UCSD-AML1 (cell line): ENCODE measurements around the gene DMTF1.

Experiments
- DNase-seq: peaks from one replicate; lab custom pipeline; 2025; ENCODE audit not compliant: unreplicated experiment; lab: John Stamatoyannopoulos, UW

The DMTF1 gene

DNA sequence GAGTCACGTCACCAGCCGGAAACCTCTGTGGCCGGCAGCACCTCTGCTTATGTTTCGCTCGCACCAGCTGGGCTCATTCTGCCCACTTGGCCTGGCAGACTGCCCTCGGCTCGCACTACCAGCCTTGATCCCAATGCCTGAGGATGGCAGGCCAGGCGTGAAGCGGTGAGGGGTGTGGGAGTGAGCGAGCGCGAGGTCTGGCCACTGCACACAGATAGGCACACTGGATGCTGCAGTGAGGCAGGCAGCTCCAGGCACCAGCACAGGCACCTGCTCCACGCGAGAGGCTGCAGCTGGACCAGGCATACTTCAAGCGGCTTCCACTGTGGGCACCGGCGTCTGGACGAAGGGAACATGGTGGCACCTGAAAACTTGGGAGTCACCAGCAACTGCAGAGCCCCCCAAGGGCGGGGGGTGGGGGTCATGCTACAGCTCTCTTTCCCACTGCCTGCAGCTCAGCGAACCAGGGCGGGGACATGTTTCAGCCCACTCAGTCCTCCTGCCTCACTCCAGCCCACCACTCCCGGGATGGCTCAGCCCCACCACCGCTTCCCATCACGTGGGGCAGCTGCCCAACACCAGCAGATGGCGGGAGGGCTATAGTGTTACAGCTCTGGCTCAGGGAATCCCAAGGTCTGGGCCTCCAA is 5.4 kb upstream of the DMTF1 start:
- DNase-seq: no peak

DNA sequence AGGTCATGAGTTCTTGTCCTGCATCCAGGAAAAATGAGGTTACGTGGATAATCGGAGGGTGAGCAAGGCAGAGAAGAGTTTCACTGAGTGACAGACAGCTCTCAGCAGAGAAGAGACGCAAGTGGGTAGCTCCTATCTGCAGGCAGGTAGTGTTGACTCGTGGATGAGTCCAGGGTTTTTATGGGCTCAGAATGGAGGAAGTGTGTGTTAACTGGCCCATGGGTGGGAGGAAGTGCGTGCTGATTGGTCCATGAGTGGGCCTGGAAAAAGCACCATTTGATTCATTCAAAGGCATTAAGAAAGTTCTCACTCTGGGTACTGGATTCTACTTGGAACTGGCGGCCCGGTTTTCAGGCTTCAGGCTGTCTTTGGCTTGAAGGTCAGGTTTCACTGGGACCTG is 4.8 kb upstream of the DMTF1 start:
- DNase-seq: no peak

DNA sequence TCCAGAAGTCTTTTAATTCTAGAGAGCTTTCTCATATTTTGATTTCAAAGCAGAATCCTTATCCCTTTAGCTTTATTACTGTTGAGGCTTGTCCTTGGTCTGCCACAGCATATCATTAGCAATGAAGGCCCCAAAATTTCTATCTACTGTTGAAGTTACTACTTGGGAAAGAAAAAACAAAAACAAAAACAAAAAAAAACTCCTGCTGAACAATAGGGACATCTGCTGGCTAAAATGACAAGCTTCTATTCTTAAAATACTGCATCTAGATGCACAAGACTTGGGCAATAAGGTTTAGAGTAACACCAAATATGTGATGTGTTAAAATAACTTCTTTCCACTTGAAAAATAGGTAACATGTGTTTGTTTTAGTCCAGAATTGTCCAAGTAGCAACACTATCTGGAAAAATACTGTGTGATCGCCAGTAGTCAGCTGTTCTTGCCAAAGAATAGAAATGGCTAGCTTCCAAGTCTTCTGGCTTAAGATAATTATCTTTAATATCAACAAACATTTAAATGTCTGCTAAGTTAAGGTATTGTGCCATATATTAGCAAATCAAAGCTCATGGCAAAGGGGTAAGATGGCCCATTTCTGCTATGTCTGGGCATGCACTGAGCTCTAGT is 3.8 kb upstream of the DMTF1 start:
- DNase-seq: no peak

DNA sequence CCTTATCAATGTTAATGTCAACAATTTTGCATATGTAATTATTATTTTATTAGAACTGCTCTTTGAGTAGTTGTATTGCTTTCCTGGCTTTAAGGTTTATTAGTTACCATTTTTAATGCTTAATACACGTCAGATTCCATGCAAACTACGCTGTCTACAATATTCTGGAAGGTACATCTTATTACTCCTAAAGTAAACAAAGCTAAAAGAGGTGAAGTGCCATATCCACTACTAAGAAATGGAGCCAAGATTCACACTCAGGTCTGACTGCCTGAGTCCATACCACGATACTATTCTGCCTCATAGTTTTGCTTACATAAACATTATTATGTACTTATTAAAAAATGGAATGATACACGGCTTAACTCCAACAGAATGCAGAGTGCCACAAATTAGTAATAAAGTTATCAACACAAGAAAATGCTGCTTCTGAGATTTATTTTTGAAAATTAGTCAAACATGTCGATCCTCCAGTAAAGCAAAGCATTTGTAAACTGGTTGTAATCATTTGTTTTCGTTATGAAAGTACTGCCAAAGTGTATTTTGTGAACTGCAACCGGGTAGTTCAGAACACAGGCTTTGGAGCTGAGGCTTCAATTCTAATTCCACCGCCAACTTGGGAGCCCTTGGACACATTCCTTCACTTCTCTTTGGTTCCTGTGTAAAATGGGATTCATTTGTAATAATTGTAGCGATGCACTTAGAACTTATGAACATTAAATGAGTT is 1.1 kb upstream of the DMTF1 start:
- DNase-seq: no peak

DNA sequence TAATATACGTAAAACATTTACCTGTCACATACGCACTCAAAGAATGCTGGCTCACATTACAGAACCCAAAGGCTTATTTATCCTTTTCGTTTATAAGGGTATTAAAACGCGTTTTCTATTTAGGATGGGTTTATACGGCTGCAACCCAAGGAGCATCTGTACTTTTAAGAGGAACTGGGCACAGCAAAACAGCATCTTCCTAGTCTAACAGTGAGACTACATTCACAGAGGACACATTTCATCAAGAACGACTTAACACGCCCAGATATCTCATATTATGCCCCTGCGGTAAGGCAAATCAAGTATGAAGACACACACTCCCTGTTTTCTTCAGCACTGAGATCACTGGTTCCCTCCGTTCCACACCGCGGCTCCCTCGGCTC is 533 bp upstream of the DMTF1 start:
- DNase-seq: no peak

DNA sequence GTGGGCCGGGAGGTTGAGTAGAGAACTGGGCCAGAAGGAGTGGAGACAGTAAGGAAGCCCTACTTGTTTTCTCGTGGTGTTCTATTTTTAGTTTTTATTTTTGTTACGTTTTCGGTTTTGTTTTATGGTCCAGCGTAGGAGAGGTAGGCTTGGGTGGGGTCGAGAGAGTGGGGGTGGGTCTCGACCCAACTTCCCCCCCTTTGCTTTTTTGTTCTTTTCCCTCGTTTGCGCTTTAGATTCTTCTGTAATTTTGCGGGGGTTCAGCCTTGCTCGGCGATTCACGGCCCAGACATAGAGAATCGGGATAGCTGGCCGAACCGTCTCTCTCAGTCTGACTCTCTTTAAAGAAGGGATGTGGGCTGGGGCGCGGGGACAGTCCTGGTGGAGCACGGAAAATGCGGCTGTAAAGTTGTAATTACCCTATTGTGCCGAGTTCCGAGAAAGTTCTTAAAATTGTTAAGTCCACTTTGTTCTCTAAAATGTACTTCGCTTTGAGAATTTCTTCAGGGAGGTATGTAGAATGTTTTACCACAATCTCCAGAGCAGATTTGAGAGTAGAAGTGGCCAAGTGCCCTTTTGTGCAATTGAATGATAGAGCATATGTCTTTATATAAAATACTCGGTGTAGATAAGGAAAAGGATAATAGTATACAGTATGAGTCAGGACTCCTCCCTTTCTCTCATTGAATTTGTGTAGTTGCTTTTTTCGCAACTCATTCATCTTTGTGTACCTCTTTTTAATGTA is 816 bp downstream of the DMTF1 start:
- DNase-seq: peak; percentile 17

DNA sequence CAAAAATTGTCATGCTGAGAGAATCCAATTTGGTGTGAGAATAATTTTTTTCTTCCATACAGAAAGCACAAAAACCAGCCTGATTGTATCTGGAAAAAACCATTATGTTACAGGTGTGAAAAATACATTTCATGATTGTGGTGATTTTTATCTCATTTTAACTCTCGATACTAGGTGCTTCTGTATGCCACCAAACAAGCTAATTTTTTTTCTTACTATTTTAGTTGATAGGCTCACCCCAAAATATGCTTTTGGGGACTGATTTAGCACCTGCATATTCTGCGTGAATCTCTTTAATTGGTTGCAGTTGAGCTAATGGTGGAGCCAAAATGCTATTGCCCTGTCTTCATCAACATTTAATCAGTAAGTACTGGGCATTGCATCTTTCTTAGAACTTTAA is 1.9 kb downstream of the DMTF1 start:
- no peak for DNase-seq

DNA sequence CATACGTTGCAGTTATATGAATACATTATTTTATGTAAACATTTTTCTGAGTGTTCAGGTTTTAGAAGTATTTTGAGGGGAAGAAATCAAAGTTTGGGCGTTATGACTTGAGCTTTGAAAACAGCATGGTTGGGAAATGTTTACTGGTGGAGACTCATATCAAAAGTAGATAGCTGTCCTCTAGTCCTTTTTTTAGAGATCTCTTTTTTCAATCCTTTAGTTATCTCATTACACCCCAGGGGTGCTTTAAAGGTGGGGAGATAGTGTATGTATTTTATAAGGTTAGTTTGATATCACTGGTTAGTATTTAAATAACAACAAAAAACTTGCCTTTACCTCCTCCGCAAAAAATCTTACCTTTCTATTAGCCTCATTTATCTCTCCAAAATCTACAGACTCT is 2.3 kb downstream of the DMTF1 start:
- no peak for DNase-seq

DNA sequence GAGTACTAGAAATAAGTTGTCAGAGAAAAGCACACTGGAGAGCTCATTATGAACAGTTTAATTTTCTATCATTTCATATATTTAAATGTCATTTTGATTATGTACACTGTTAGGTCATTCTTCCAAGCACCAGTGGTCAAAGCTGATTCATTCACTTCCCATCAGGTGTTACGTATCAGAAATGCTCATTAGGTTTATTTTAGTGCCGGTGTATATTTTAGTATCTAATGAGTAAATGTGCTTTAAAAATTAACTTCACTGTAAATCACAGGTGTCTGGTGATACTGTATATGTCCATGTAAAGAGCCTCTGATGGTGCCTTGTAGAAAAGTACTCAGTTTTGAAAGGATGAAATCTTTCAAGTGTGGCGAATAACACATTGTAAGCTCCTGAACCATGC is 3.5 kb downstream of the DMTF1 start:
- DNase-seq: no peak

DNA sequence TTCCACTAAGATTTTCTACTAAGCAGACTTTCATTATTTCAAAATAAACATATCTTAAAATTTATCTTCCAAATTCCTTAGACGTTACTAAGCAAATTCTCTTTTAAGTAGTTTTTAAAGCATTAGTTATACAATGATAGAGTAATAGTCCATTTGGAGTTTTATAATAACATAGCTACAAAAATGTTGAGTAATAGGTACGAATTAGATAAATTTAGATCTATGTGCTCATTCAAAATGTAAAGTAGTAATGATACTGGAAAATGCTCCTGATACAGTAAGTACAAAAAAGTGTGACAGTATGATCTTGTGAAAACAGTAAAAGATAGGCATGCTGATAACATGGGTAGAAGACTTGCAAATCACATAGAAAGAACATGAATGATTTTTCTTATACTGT is 4.5 kb downstream of the DMTF1 start:
- no peak for DNase-seq

DNA sequence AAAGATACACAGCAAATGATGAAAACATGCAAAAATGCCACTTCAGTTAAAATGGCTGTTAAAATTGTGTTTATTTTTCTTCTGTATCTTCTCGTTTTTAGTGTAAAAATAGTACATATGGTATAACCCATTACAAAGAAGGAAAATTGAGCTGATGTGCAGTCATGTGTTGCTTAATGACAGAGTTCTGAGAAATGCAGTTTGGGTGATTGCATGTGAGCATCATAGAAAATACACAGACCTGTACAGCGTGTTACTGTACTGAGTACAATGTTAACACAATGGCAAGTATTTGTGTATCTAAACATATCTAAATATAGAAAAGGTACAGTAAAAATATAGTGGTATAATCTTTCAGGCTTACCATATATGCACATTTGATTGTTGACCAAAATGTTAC is 7.3 kb downstream of the DMTF1 start:
- DNase-seq: no peak

DNA sequence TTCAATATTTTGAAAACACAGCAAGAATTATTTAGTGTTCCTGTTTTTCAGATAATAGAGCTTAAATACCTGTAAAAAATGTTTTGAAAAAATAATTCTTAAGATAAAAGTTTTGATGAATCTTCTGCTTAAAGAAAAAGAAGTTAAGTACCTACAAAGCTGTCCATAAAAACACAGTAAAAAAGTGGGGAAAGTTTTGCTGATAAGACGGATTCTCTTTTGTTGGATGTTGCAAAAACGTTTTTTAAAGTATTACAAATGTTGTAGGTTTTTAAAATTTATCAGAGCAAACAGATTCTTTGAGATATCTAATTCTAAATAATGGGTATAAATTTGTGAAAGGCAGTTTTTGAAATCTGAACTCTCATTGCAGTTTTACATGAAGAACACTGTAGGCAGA is 12.2 kb downstream of the DMTF1 start:
- no peak for DNase-seq

DNA sequence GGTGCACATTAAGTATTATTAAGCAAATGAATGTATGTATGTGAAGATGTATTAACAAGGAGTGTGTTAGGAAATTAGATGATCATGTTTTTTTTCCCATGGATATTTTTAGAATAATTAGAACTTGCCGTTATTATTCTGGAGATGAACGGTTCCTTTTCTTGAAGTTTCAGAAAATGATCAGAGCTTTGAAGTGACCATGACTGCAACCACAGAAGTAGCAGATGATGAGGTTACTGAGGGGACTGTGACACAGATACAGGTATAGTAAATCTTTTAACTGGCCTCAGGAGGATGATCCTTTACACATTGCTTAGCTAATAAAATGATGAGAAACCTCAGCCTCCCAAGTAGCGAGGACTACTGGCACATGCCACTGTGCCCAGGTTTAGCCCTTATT is 18.6 kb downstream of the DMTF1 start:
- no peak for DNase-seq

DNA sequence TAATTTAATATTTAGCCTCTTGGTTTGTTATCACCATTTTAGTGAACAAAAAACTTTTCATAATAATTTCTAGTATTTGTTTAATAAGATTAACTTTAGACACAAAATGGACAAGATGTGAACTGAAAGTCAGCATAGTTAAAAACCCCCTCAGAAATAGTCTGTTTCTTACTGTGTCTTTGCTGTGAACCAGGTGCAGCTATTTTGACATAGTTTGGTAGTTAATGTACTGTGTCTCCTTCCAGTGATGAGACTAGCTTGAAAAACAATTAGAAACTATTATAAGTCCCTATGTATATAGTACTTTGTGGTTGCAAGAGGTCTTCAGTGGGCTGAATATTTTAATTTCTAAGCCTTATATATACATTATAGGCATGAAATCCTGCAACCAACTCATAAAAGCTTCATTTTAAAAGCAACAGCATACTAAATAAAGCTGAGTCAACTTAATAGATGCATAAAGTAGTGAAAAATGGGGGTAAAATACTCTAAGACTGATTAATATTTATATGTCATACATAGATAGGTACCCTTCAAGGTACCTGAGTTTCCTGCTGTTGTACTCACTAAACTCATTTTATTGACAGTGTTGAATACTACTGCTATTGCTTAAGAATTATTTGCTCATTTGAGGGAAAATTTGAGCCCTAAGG is 19.2 kb downstream of the DMTF1 start:
- DNase-seq: no peak

DNA sequence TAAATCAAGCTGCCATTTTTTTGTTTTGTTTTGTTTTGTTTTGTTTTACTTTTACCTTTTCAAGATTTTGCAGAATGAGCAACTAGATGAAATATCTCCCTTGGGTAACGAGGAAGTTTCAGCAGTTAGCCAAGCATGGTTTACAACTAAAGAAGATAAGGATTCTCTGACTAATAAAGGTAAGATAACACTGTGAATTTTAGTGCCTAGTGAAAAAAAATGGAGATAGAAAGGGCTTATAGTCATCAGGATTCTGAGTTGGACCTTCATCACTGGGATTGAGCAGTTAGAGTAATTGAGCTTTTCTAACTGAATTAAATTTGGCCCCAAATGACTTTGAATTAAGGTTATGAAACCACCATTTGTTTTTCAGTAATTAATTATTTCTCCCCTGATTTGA is 21.2 kb downstream of the DMTF1 start:
- DNase-seq: no peak

DNA sequence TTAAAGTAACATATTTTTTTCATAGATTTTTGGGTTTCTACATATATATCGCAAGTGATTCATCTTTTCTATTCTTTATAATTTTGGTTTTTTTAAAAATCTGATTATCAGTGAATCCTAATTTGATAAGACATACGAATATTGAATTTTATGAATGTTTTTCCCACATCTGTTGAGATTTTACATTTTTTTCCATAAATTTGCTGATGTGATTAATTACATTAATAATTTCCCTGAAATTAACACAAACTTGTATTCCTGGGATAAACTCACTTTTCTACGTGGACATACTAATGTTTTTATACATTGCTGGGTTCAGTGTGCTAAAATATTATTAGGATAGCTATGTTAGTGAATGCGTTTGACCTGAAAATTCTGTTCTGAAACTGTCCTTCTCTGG is 26.1 kb downstream of the DMTF1 start:
- DNase-seq: no peak

DNA sequence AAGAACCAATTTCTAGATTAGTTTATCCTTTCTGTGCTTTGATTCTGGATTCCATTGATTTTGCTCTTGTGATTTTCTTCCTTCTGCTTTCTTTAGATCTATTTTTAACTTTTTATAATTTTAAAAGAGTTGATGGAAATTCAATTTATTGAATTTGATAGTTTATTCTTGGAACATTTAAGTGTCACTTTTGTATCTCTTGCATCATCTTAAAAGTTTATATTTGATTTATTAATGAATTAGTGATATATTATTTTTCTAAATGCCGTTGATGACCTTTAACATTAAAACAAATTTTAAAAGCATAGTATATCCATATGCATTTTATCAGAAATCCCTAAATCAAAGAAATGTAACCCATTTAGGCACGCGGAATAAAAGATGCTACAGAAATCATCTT is 26.9 kb downstream of the DMTF1 start:
- DNase-seq: no peak

DNA sequence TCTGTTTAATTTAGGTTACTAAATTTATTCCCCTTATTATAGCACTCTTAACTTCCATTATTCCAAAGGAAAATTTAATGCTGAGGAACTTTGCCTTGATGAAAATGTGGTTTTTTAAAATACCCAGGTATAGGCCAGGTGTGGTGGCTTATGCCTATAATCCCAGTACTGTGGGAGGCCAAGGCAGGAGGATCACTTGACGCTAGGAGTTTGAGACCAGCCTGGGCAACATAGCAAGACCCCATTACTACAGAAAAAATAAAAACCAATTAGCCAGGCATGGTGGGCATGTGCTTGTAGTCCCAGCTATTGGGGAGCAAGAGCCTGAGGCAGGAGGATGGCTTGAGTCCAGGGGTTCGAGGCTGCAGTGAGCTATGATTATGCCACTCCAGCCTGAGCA is 34.9 kb downstream of the DMTF1 start:
- no peak for DNase-seq

DNA sequence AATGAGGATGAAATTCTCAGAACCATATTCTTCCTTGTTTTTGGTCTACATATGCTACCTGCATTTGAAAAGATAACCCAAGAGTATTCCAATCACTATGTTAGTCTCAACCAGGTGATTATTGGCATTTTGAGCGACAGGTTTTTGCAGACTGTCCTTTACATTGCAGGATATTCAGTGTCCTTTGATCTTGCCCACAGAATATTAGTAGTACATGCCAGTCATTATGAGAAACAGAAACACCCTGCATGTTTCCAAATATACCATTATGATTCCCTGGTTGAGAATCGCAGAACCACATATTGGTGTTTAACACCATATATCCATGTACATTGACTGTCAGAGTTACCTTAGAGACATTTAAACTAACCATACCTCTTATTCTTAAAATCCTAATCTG is 36.7 kb downstream of the DMTF1 start:
- DNase-seq: no peak

DNA sequence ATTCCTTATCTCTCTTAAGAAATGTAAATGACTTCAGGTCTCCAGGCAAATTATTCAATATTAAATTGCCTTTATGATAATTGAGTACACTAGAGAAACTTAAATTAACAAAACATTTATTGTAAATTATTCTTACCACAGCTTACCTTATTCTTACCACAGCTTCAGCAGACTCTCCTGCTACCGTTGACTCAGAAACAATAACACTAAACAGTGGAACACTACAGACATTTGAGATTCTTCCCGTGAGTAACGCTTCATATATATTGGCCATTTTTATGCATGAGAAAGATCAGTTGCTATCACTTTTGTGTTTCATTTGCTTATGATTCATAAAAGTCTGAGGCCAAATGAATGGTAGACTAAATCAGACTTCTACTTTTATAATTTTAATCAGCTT is 38.5 kb downstream of the DMTF1 start:
- DNase-seq: no peak

DNA sequence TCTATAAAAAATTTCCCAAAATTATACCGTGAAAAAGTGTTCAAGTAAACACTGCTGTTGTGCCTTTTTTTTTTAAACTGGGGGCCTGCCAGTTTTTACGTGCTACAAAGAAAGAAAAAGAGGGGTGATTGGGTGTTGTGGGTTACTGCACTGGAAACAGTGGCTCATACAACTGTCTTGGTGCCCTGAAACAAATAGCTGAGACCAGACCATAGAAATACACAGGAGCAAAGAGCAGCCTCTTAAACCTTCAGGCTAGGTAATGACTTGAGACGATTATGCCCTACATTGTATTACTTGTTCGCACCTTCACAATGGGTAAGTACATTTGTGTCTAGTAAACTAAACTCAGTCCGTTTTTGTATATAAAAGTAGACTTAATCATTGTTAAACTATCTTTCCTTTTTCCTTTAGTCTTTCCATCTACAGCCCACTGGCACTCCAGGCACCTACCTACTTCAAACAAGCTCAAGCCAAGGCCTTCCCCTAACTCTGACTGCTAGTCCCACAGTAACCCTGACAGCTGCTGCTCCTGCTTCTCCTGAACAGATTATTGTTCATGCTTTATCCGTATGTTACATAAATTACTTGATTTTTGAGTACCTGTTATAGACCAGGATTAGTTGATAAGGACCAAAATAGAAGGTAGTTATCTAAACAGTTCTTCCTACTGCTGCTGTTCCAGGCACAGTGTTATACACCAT is 40.7 kb downstream of the DMTF1 start:
- DNase-seq: no peak
